ENCODE data around the gene OR2T6. TPM values are rescaled to one million over a fixed set of nuclear protein-coding genes. Genes with fewer than 3 reads are reported as not detected.

OR2T6 gene
- total RNA-seq (2014; rRNA removed; shearing (Covaris generic)): not detected in 2 replicates

GRCh38 chr1:248375446-248375845 lies at the start of gene OR2T6:
TSS of gene OR2T6 (plus strand) at chr1:248375746. CDS start at chr1:248387609, 11,863 bp downstream.
- Histone ChIP-seq H3K4me3 (no peak within 1 kb of the TSS), H3K9me3 (replicated peaks) (peaks cover 6% of the 10 kb centered on the region), H3K27ac (no peak within 1 kb of the TSS), H3K27me3 (replicated peaks) (no peaks in the 10 kb centered on the region), H3K4me1 (replicated peaks) (no peaks in the 10 kb centered on the region), H3K36me3 (no peaks in the 10 kb centered on the region)
- no peak for DNase-seq (ENCODE audit: low read depth in 1 of 2, low spot score in 2 of 2)

- Histone ChIP-seq H3K9me3 (replicated peaks) (0 out of 2 replicates have a peak, but pooled peaks cover 5% of the 10 kb centered on the region), H3K36me3 (no peaks in the 10 kb centered on the region), H3K27ac (no peak overlapping the region), H3K27me3 (replicated peaks) (no peaks in the 10 kb centered on the region), H3K4me3 (no peak overlapping the region), H3K4me1 (replicated peaks) (no peaks in the 10 kb centered on the region)
- DNase-seq (ENCODE audit: low read depth in 1 of 2, low spot score in 2 of 2): no peak
These were observed 32.1 kb upstream of the OR2T6 start for GRCh38 chr1:248343451-248343850.

- no peaks in the 10 kb centered on the region for H3K36me3 ChIP-seq
- H3K9me3 ChIP-seq (replicated peaks): 0 out of 2 replicates have a peak, but pooled peaks cover 3% of the 10 kb centered on the region
- no peak within 1 kb of the TSS for H3K4me3 ChIP-seq
- DNase-seq (ENCODE audit: low read depth in 1 of 2, low spot score in 2 of 2): no peak
- no peak within 1 kb of the TSS for H3K27ac ChIP-seq
- no peaks in the 10 kb centered on the region for H3K4me1 ChIP-seq (replicated peaks)
- no peaks in the 10 kb centered on the region for H3K27me3 ChIP-seq (replicated peaks)
These were observed 27.1 kb upstream of the OR2T6 start, which contains the start of gene OR14C36 for GRCh38 chr1:248348475-248348874. TSS of gene OR14C36 (plus strand) at chr1:248348775. CDS start at chr1:248348775, 0 bp downstream.

GRCh38 chr1:248359415-248359814 lies 16.1 kb upstream of the OR2T6 start:
- Histone ChIP-seq H3K4me3 (no peak overlapping the region), H3K4me1 (replicated peaks) (no peaks in the 10 kb centered on the region), H3K27ac (no peak overlapping the region), H3K9me3 (replicated peaks) (no peaks in the 10 kb centered on the region; the same call in 1 of the 2 replicates), H3K27me3 (replicated peaks) (no peaks in the 10 kb centered on the region), H3K36me3 (no peaks in the 10 kb centered on the region)
- no peak for DNase-seq (ENCODE audit: low read depth in 1 of 2, low spot score in 2 of 2)

- Histone ChIP-seq H3K9me3 (replicated peaks) (no peaks in the 10 kb centered on the region; the same call in 1 of the 2 replicates), H3K27ac (no peak within 1 kb of the TSS), H3K27me3 (replicated peaks) (no peaks in the 10 kb centered on the region), H3K4me3 (no peak within 1 kb of the TSS), H3K4me1 (replicated peaks) (no peaks in the 10 kb centered on the region), H3K36me3 (no peaks in the 10 kb centered on the region)
- DNase-seq (ENCODE audit: low read depth in 1 of 2, low spot score in 2 of 2): no peak
These were observed 14.3 kb upstream of the OR2T6 start, which contains the start of gene OR2T4 for GRCh38 chr1:248361121-248361715. TSS of gene OR2T4 (plus strand) at chr1:248361665. CDS start at chr1:248361665, 0 bp downstream.

- DNase-seq (ENCODE audit: low read depth in 1 of 2, low spot score in 2 of 2): no peak
- Histone ChIP-seq H3K27ac (no peak overlapping the region), H3K4me1 (replicated peaks) (no peaks in the 10 kb centered on the region), H3K36me3 (no peaks in the 10 kb centered on the region), H3K27me3 (replicated peaks) (no peaks in the 10 kb centered on the region), H3K9me3 (replicated peaks) (0 out of 2 replicates have a peak, but pooled peaks cover 2% of the 10 kb centered on the region), H3K4me3 (no peak overlapping the region)
These were observed 8.9 kb upstream of the OR2T6 start for GRCh38 chr1:248366609-248367008.

- H3K27ac ChIP-seq: no peak overlapping the region
- peaks cover 8% of the 10 kb centered on the region for H3K9me3 ChIP-seq (replicated peaks)
- DNase-seq (ENCODE audit: low read depth in 1 of 2, low spot score in 2 of 2): no peak
- no peaks in the 10 kb centered on the region for H3K4me1 ChIP-seq (replicated peaks)
- no peak overlapping the region for H3K4me3 ChIP-seq
- no peaks in the 10 kb centered on the region for H3K27me3 ChIP-seq (replicated peaks)
- no peaks in the 10 kb centered on the region for H3K36me3 ChIP-seq
These were observed 3.2 kb upstream of the OR2T6 start for GRCh38 chr1:248372394-248372793.

- Histone ChIP-seq H3K9me3 (replicated peaks) (peaks cover 6% of the 10 kb centered on the region), H3K4me1 (replicated peaks) (no peaks in the 10 kb centered on the region), H3K36me3 (no peaks in the 10 kb centered on the region), H3K27ac (no peak overlapping the region), H3K27me3 (replicated peaks) (no peaks in the 10 kb centered on the region), H3K4me3 (no peak overlapping the region)
- DNase-seq (ENCODE audit: low read depth in 1 of 2, low spot score in 2 of 2): no peak
These were observed 1.8 kb upstream of the OR2T6 start for GRCh38 chr1:248373761-248374160.

GRCh38 chr1:248376916-248377315 lies 1.4 kb downstream of the OR2T6 start:
- no peaks in the 10 kb centered on the region for H3K36me3 ChIP-seq
- no peaks in the 10 kb centered on the region for H3K4me1 ChIP-seq (replicated peaks)
- no peaks in the 10 kb centered on the region for H3K27me3 ChIP-seq (replicated peaks)
- no peak for DNase-seq (ENCODE audit: low read depth in 1 of 2, low spot score in 2 of 2)
- H3K9me3 ChIP-seq (replicated peaks): peaks cover 6% of the 10 kb centered on the region
- no peak overlapping the region for H3K4me3 ChIP-seq
- H3K27ac ChIP-seq: no peak overlapping the region

- Histone ChIP-seq H3K27ac (no peak overlapping the region), H3K4me3 (no peak overlapping the region), H3K36me3 (no peaks in the 10 kb centered on the region), H3K27me3 (replicated peaks) (no peaks in the 10 kb centered on the region), H3K9me3 (replicated peaks) (peaks cover 12% of the 10 kb centered on the region), H3K4me1 (replicated peaks) (no peaks in the 10 kb centered on the region)
- no peak for DNase-seq (ENCODE audit: low read depth in 1 of 2, low spot score in 2 of 2)
These were observed 5.3 kb downstream of the OR2T6 start for GRCh38 chr1:248380854-248381253.

GRCh38 chr1:248388426-248388825 lies 12.9 kb downstream of the OR2T6 start:
- Histone ChIP-seq H3K27me3 (replicated peaks) (no peaks in the 10 kb centered on the region), H3K4me1 (replicated peaks) (no peaks in the 10 kb centered on the region)

GRCh38 chr1:248393050-248393449 lies 17.5 kb downstream of the OR2T6 start:
- DNase-seq (ENCODE audit: low read depth in 1 of 2, low spot score in 2 of 2): no peak
- Histone ChIP-seq H3K27ac (no peak overlapping the region), H3K36me3 (no peaks in the 10 kb centered on the region), H3K27me3 (replicated peaks) (no peaks in the 10 kb centered on the region), H3K4me1 (replicated peaks) (no peaks in the 10 kb centered on the region), H3K9me3 (replicated peaks) (peaks cover 3% of the 10 kb centered on the region; the same call in 1 of the 2 replicates), H3K4me3 (no peak overlapping the region)

More at GRCh38 chr1:248388426-248388825, 12.9 kb downstream of the OR2T6 start:
- no peak for DNase-seq (ENCODE audit: low read depth in 1 of 2, low spot score in 2 of 2)
- H3K9me3 ChIP-seq (replicated peaks): peaks cover 9% of the 10 kb centered on the region
- H3K4me3 ChIP-seq: no peak overlapping the region
- no peaks in the 10 kb centered on the region for H3K36me3 ChIP-seq
- H3K27ac ChIP-seq: no peak overlapping the region

- no peak within 1 kb of the TSS for H3K4me3 ChIP-seq
- H3K27ac ChIP-seq: no peak within 1 kb of the TSS
- H3K36me3 ChIP-seq: no peaks in the 10 kb centered on the region
- DNase-seq (ENCODE audit: low read depth in 1 of 2, low spot score in 2 of 2): no peak
- H3K4me1 ChIP-seq (replicated peaks): no peaks in the 10 kb centered on the region
- H3K9me3 ChIP-seq (replicated peaks): peaks cover 6% of the 10 kb centered on the region; the same call in 1 of the 2 replicates
- H3K27me3 ChIP-seq (replicated peaks): no peaks in the 10 kb centered on the region
These were observed 27.2 kb downstream of the OR2T6 start, which contains the start of gene OR2T1 for GRCh38 chr1:248402748-248403147. TSS of gene OR2T1 (plus strand) at chr1:248403048. CDS start at chr1:248406148, 3,100 bp downstream.

- Histone ChIP-seq H3K4me3 (no peak overlapping the region), H3K4me1 (replicated peaks) (no peaks in the 10 kb centered on the region), H3K27me3 (replicated peaks) (no peaks in the 10 kb centered on the region), H3K36me3 (no peaks in the 10 kb centered on the region), H3K9me3 (replicated peaks) (peaks cover 6% of the 10 kb centered on the region; the same call in 1 of the 2 replicates), H3K27ac (no peak overlapping the region)
- peak in 1 of 2 experiments; percentile 2 for DNase-seq (ENCODE audit: low read depth in 1 of 2, low spot score in 2 of 2)
These were observed 28.5 kb downstream of the OR2T6 start for GRCh38 chr1:248404024-248404423.
